Measurements from ENCODE around the gene SEC22C. TPM values are rescaled to one million over a fixed set of nuclear protein-coding genes. Genes with fewer than 3 reads are reported as not detected.

Gene SEC22C
- total RNA-seq, 1 experiment from 2014 or later: 53.0 TPM

- no peak for DNase-seq
- Histone ChIP-seq H3K36me3 (replicated peaks; ENCODE audit: control insufficient read depth, insufficient read depth, low read length) (0 out of 2 replicates have a peak, but pooled peaks cover 1% of the 10 kb centered on the region), H3K27me3 (ENCODE audit: control insufficient read depth, insufficient read depth, low read length) (no peaks in the 10 kb centered on the region), H3K4me3 (ENCODE audit: insufficient read depth, low read depth, low read length) (no peak overlapping the region)
These were observed 64.7 kb downstream of the SEC22C start for GRCh38 chr3:42517117-42517516.

- H3K27me3 ChIP-seq (ENCODE audit: control insufficient read depth, insufficient read depth, low read length): no peaks in the 10 kb centered on the region
- DNase-seq: no peak
- H3K36me3 ChIP-seq (replicated peaks; ENCODE audit: control insufficient read depth, insufficient read depth, low read length): 0 out of 2 replicates have a peak, but pooled peaks cover 1% of the 10 kb centered on the region
- no peak overlapping the region for H3K4me3 ChIP-seq (ENCODE audit: insufficient read depth, low read depth, low read length)
These were observed 65.3 kb downstream of the SEC22C start for GRCh38 chr3:42516443-42516842.

GRCh38 chr3:42515976-42516375 lies 65.8 kb downstream of the SEC22C start:
- Histone ChIP-seq H3K27me3 (ENCODE audit: control insufficient read depth, insufficient read depth, low read length) (no peaks in the 10 kb centered on the region), H3K36me3 (replicated peaks; ENCODE audit: control insufficient read depth, insufficient read depth, low read length) (0 out of 2 replicates have a peak, but pooled peaks cover 1% of the 10 kb centered on the region), H3K4me3 (ENCODE audit: insufficient read depth, low read depth, low read length) (no peak overlapping the region)
- DNase-seq: no peak

- H3K27me3 ChIP-seq (ENCODE audit: control insufficient read depth, insufficient read depth, low read length): no peaks in the 10 kb centered on the region
- no peak for DNase-seq
- H3K36me3 ChIP-seq (replicated peaks; ENCODE audit: control insufficient read depth, insufficient read depth, low read length): 0 out of 2 replicates have a peak, but pooled peaks cover 1% of the 10 kb centered on the region
- H3K4me3 ChIP-seq (ENCODE audit: insufficient read depth, low read depth, low read length): no peak overlapping the region
These were observed 66.3 kb downstream of the SEC22C start for GRCh38 chr3:42515391-42515916.

- Histone ChIP-seq H3K27me3 (ENCODE audit: control insufficient read depth, insufficient read depth, low read length) (no peaks in the 10 kb centered on the region), H3K36me3 (replicated peaks; ENCODE audit: control insufficient read depth, insufficient read depth, low read length) (0 out of 2 replicates have a peak, but pooled peaks cover 1% of the 10 kb centered on the region), H3K4me3 (ENCODE audit: insufficient read depth, low read depth, low read length) (no peak overlapping the region)
- DNase-seq: peak; percentile 21
These were observed 66.9 kb downstream of the SEC22C start for GRCh38 chr3:42514876-42515275.

- Histone ChIP-seq H3K27me3 (ENCODE audit: control insufficient read depth, insufficient read depth, low read length) (no peaks in the 10 kb centered on the region), H3K4me3 (ENCODE audit: insufficient read depth, low read depth, low read length) (no peak overlapping the region), H3K36me3 (replicated peaks; ENCODE audit: control insufficient read depth, insufficient read depth, low read length) (0 out of 2 replicates have a peak, but pooled peaks cover 1% of the 10 kb centered on the region)
- DNase-seq: no peak
These were observed 68.2 kb downstream of the SEC22C start for GRCh38 chr3:42513521-42513920.

GRCh38 chr3:42513121-42513520 lies 68.6 kb downstream of the SEC22C start:
- DNase-seq: no peak
- no peak overlapping the region for H3K4me3 ChIP-seq (ENCODE audit: insufficient read depth, low read depth, low read length)
- H3K36me3 ChIP-seq (replicated peaks; ENCODE audit: control insufficient read depth, insufficient read depth, low read length): 0 out of 2 replicates have a peak, but pooled peaks cover 1% of the 10 kb centered on the region
- no peaks in the 10 kb centered on the region for H3K27me3 ChIP-seq (ENCODE audit: control insufficient read depth, insufficient read depth, low read length)

GRCh38 chr3:42511736-42512135 lies 70.0 kb downstream of the SEC22C start:
- no peak overlapping the region for H3K4me3 ChIP-seq (ENCODE audit: insufficient read depth, low read depth, low read length)
- DNase-seq: no peak
- 0 out of 2 replicates have a peak, but pooled peaks cover 1% of the 10 kb centered on the region for H3K36me3 ChIP-seq (replicated peaks; ENCODE audit: control insufficient read depth, insufficient read depth, low read length)
- H3K27me3 ChIP-seq (ENCODE audit: control insufficient read depth, insufficient read depth, low read length): no peaks in the 10 kb centered on the region

GRCh38 chr3:42511201-42511600 lies 70.6 kb downstream of the SEC22C start:
- H3K27me3 ChIP-seq (ENCODE audit: control insufficient read depth, insufficient read depth, low read length): no peaks in the 10 kb centered on the region
- DNase-seq: no peak
- H3K36me3 ChIP-seq (replicated peaks; ENCODE audit: control insufficient read depth, insufficient read depth, low read length): 0 out of 2 replicates have a peak, but pooled peaks cover 1% of the 10 kb centered on the region
- no peak overlapping the region for H3K4me3 ChIP-seq (ENCODE audit: insufficient read depth, low read depth, low read length)

GRCh38 chr3:42510325-42510724 lies 71.4 kb downstream of the SEC22C start:
- H3K4me3 ChIP-seq (ENCODE audit: insufficient read depth, low read depth, low read length): no peak overlapping the region
- DNase-seq: no peak
- H3K36me3 ChIP-seq (replicated peaks; ENCODE audit: control insufficient read depth, insufficient read depth, low read length): no peaks in the 10 kb centered on the region
- H3K27me3 ChIP-seq (ENCODE audit: control insufficient read depth, insufficient read depth, low read length): no peaks in the 10 kb centered on the region

GRCh38 chr3:42509111-42509510 lies 72.7 kb downstream of the SEC22C start:
- Histone ChIP-seq H3K36me3 (replicated peaks; ENCODE audit: control insufficient read depth, insufficient read depth, low read length) (no peaks in the 10 kb centered on the region), H3K27me3 (ENCODE audit: control insufficient read depth, insufficient read depth, low read length) (no peaks in the 10 kb centered on the region; the same call in 1 of the 2 replicates), H3K4me3 (ENCODE audit: insufficient read depth, low read depth, low read length) (no peak overlapping the region)
- no peak for DNase-seq

GRCh38 chr3:42508562-42508961 lies 73.2 kb downstream of the SEC22C start:
- Histone ChIP-seq H3K36me3 (replicated peaks; ENCODE audit: control insufficient read depth, insufficient read depth, low read length) (no peaks in the 10 kb centered on the region), H3K27me3 (ENCODE audit: control insufficient read depth, insufficient read depth, low read length) (peaks cover 2% of the 10 kb centered on the region), H3K4me3 (ENCODE audit: insufficient read depth, low read depth, low read length) (no peak overlapping the region)
- no peak for DNase-seq

- Histone ChIP-seq H3K36me3 (replicated peaks; ENCODE audit: control insufficient read depth, insufficient read depth, low read length) (no peaks in the 10 kb centered on the region), H3K27me3 (ENCODE audit: control insufficient read depth, insufficient read depth, low read length) (peaks cover 9% of the 10 kb centered on the region), H3K4me3 (ENCODE audit: insufficient read depth, low read depth, low read length) (no peak overlapping the region)
- DNase-seq: no peak
These were observed 73.9 kb downstream of the SEC22C start for GRCh38 chr3:42507761-42508335.

GRCh38 chr3:42507252-42507651 lies 74.5 kb downstream of the SEC22C start:
- H3K4me3 ChIP-seq (ENCODE audit: insufficient read depth, low read depth, low read length): no peak overlapping the region
- DNase-seq: peak; percentile 56
- no peaks in the 10 kb centered on the region for H3K36me3 ChIP-seq (replicated peaks; ENCODE audit: control insufficient read depth, insufficient read depth, low read length)
- peaks cover 10% of the 10 kb centered on the region for H3K27me3 ChIP-seq (ENCODE audit: control insufficient read depth, insufficient read depth, low read length)

- DNase-seq: no peak
- H3K4me3 ChIP-seq (ENCODE audit: insufficient read depth, low read depth, low read length): no peak overlapping the region
- peaks cover 22% of the 10 kb centered on the region for H3K27me3 ChIP-seq (ENCODE audit: control insufficient read depth, insufficient read depth, low read length)
- no peaks in the 10 kb centered on the region for H3K36me3 ChIP-seq (replicated peaks; ENCODE audit: control insufficient read depth, insufficient read depth, low read length)
These were observed 75.8 kb downstream of the SEC22C start for GRCh38 chr3:42505849-42506410.
